GM08714 (cell line): ENCODE data around the gene GNAS.

Experiments
- H3K4me3 ChIP-seq: fragments of 200-500 bp; sonication (Bioruptor generic); 2 replicates; pipeline ENCODE4 v1.5.1; 2014; ENCODE audit warnings: mild to moderate bottlenecking, low read length, inconsistent platforms
- ZNF274 ChIP-seq: IDR thresholded peaks from 2 replicates; pipeline ENCODE4 v1.6.1; 2012; ENCODE audit warnings: mild to moderate bottlenecking, low read depth, low read length

The GNAS gene

GRCh38 chr20:58953050-58953449, 100.5 kb downstream of the GNAS start:
- TF ChIP-seq ZNF274, result no peak

GRCh38 chr20:58956078-58956477, 103.6 kb downstream of the GNAS start:
- no peak overlapping the region for H3K4me3 ChIP-seq
- no peak for TF ChIP-seq ZNF274

More at GRCh38 chr20:58953050-58953449, 100.5 kb downstream of the GNAS start:
- no peak overlapping the region for H3K4me3 ChIP-seq

DNA sequence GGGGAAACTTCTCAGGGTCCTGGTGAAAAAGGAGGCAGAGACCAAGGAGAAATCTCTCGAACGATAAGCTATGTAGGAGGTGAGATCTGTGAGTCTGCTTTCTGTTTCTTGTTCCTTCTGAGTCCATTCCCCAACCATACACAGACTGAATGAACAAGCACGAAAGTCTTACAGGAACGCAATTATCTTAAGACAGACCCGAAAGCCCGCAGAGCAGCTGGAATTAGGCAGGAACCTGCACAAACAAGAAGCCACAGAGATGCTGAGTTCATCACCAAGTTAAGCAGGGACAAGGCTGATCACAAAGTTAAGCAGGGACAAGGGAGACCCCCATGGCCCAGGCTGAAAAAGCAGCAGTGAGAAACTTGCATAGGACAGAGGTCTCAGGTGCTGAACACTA, 107.1 kb downstream of the GNAS start:
- H3K4me3 ChIP-seq, result no peak overlapping the region
- no peak for TF ChIP-seq ZNF274
